ENCODE measurements around the gene GTPBP6.
"Not testable (repeated sequence)": the region's sequence is repeated elsewhere in the genome, so short reads cannot be mapped to it uniquely, and the experiment has no call there.

GTPBP6 gene

DNA sequence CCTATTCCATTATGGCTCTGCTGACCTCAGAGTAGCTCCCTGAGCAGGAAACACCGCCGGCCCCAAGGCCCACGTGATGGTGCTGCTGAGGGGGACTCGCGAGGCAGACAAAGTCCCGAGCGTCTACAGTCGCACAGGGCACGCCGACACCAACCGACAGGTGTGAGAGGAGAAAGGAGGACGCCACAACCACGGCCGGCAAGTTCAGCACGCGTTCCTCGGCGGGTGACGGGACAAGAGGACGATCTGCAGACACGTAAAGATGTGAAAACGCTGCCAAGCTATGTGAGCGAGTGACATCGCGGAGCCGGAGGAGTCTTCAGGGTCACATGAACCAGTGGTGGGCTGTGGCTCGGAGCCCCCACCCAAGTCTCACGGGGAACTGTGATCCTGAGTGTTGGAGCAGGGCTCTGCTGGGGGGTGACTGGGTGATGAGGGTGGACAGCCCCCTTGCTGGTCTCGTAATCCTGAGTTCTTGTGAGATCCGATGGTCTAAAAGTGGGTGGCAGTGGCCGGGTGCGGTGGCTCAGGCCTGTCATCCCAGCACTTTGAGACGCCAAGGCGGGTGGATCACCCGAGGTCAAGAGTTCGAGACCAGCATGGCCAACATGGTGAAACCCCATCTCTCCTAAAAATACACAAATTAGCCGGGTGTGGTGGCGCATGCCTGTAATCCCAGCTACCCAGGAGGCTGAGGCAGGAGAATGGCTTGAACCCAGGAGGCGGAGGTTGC is 34.2 kb upstream of the GTPBP6 start:
- no peaks in the 10 kb centered on the region for H3K9me3 ChIP-seq
- TF ChIP-seq, protein P1, sequence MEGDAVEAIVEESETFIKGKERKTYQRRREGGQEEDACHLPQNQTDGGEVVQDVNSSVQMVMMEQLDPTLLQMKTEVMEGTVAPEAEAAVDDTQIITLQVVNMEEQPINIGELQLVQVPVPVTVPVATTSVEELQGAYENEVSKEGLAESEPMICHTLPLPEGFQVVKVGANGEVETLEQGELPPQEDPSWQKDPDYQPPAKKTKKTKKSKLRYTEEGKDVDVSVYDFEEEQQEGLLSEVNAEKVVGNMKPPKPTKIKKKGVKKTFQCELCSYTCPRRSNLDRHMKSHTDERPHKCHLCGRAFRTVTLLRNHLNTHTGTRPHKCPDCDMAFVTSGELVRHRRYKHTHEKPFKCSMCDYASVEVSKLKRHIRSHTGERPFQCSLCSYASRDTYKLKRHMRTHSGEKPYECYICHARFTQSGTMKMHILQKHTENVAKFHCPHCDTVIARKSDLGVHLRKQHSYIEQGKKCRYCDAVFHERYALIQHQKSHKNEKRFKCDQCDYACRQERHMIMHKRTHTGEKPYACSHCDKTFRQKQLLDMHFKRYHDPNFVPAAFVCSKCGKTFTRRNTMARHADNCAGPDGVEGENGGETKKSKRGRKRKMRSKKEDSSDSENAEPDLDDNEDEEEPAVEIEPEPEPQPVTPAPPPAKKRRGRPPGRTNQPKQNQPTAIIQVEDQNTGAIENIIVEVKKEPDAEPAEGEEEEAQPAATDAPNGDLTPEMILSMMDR (IDR thresholded peaks at IDR 0.05) = no peak
- peaks cover 10% of the 10 kb centered on the region in 2 experiments for H3K4me1 ChIP-seq (ENCODE audit: control insufficient read depth in 1 of 2, insufficient read depth in 1 of 2, low read depth in 1 of 2, low read length in 1 of 2)
- no peaks in the 10 kb centered on the region for H3K27me3 ChIP-seq
- H3K36me3 ChIP-seq = peaks cover 11% of the 10 kb centered on the region
- H3K27ac ChIP-seq = no peak overlapping the region
- H3K4me3 ChIP-seq (ENCODE audit: low read depth in 1 of 2, low read length in 1 of 2) = no peak overlapping the region

DNA sequence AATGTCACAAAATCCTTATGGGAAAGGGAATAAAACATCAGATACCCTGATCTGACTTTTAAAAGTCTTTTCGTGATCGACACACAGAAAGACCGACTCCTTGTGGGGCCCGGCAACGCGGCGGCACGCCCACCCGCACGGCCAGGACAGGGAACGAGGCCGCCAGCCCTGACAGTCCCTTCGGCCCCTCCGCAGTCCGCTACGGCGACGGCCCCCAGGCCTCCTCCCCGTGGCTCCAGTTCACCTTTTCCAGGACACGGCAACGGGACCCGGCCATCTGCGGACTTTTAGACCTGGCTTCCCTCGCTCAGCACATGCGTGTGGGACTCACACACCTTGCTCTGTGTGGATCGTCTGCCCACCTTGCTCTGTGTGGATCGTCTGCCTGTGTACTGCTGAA is 33.6 kb upstream of the GTPBP6 start:
- Histone ChIP-seq H3K9me3 (no peaks in the 10 kb centered on the region), H3K27me3 (no peaks in the 10 kb centered on the region), H3K4me3 (ENCODE audit: low read depth in 1 of 2, low read length in 1 of 2) (no peak overlapping the region), H3K4me1 (ENCODE audit: control insufficient read depth in 1 of 2, insufficient read depth in 1 of 2, low read depth in 1 of 2, low read length in 1 of 2) (peaks cover 4 to 6% of the 10 kb centered on the region in 2 experiments), H3K36me3 (peaks cover 11% of the 10 kb centered on the region), H3K27ac (no peak overlapping the region)
- TF ChIP-seq, protein P1 (IDR thresholded peaks at IDR 0.05) = no peak

DNA sequence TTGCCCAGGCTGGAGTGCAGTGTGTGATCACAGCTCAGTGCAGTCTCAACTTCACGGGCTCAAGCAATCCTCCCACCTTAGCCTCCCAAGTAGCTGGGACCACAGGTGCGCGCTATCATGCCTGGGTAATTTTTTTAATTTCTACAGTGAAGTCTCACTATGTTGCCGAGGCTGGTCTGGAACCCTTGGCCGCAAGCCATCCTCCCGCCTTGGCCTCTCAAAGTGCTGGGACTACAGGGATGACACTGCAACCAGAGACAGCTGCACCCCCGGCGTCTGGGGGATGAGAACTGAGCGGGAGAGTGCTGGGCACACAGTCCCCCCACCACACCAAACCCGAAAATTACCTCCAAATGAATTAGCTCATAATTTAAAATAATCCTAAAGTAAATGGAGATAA is 33.1 kb upstream of the GTPBP6 start:
- H3K27me3 ChIP-seq = no peaks in the 10 kb centered on the region
- no peaks in the 10 kb centered on the region for H3K9me3 ChIP-seq
- no peak overlapping the region for H3K27ac ChIP-seq
- H3K4me3 ChIP-seq (ENCODE audit: low read depth in 1 of 2, low read length in 1 of 2) = no peak overlapping the region
- TF ChIP-seq, protein P1 (IDR thresholded peaks at IDR 0.05) = no peak
- peaks cover 0 to 1% of the 10 kb centered on the region in 2 experiments for H3K4me1 ChIP-seq (ENCODE audit: control insufficient read depth in 1 of 2, insufficient read depth in 1 of 2, low read depth in 1 of 2, low read length in 1 of 2)
- H3K36me3 ChIP-seq = peaks cover 15% of the 10 kb centered on the region

DNA sequence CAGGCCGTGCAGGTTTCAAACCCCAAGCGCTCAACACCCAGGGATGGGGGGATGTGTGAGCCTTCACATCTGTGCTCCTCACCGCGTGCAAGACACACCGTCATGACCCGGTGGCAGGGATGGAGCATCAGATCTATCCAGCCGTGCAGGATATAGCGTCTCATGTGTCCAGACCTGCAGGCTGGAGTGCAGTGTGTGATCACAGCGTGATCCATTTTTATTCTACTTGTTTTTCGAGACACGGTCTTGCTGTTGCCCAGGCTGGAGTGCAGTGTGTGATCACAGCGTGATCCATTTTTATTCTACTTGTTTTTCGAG is 32.7 kb upstream of the GTPBP6 start:
- H3K4me1 ChIP-seq (ENCODE audit: control insufficient read depth in 1 of 2, insufficient read depth in 1 of 2, low read depth in 1 of 2, low read length in 1 of 2); H3K9me3 ChIP-seq; H3K4me3 ChIP-seq (ENCODE audit: low read depth in 1 of 2, low read length in 1 of 2); H3K27me3 ChIP-seq; H3K27ac ChIP-seq: not testable (repeated sequence)
- H3K36me3 ChIP-seq = peaks cover 18% of the 10 kb centered on the region

DNA sequence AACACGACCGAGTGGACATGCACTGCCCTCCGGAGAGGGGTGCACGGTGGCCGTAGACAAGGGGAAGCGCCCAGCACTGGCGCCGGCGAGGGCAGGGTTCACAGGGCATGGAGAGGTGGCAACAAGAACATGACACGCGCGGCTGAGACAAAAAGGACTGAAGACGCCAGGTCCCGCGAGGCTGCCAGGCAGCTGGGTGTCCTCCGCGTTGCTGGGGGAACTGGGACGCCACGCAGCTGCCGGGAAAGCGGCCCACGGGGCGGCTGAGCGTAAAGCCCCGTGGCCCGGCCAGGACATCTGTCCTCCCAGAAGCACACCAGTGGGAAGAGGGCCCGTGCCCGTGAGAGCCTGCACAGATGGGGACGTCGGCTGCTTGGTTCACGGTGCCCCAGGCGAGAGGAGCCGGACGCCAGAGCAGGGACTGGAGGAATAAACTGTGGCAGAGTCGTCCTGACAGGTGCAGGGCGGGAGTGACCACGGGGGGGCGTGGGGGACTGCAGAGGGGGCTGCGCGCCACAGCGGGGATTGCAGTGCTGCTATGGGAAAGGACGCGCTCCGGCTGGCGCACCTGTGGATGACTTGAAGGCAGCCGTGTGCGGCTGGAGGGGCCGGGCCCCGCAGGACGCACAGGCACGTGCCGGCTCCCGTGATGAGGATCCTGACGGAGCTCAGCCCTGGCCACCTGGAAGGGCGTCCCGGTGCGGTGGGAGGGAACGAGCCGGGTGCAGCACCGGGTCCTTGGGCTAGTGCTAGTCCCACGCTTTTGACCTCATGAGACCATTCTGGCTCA is 32.1 kb upstream of the GTPBP6 start:
- H3K27ac ChIP-seq = no peak overlapping the region
- TF ChIP-seq, protein P1 (IDR thresholded peaks at IDR 0.05) = no peak
- peaks cover 18% of the 10 kb centered on the region for H3K36me3 ChIP-seq
- no peak overlapping the region for H3K4me3 ChIP-seq (ENCODE audit: low read depth in 1 of 2, low read length in 1 of 2)
- H3K27me3 ChIP-seq = no peaks in the 10 kb centered on the region
- H3K4me1 ChIP-seq (ENCODE audit: control insufficient read depth in 1 of 2, insufficient read depth in 1 of 2, low read depth in 1 of 2, low read length in 1 of 2) = no peaks in the 10 kb centered on the region
- H3K9me3 ChIP-seq = no peaks in the 10 kb centered on the region

DNA sequence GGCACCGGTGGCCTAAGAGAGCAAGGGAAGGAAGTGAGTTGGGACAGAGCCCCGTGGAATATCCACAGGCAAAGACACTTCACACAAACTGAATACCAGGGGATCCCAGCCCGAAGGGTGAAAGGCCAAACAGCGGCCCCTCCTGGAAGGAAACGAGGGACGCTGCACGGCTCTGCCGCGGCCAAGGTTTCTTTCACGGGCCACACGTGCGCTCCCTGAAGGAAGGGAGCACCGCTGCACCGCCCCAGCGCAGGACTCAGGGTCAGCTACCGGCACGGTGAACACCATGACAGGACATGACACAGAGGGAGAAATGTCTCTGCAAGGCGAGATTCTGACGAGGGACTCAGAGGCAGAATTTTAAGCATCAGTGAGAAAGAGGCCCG is 31.5 kb upstream of the GTPBP6 start:
- Histone ChIP-seq H3K27ac (no peak overlapping the region), H3K36me3 (peaks cover 23% of the 10 kb centered on the region), H3K4me3 (ENCODE audit: low read depth in 1 of 2, low read length in 1 of 2) (no peak overlapping the region), H3K27me3 (no peaks in the 10 kb centered on the region), H3K9me3 (no peaks in the 10 kb centered on the region), H3K4me1 (ENCODE audit: control insufficient read depth in 1 of 2, insufficient read depth in 1 of 2, low read depth in 1 of 2, low read length in 1 of 2) (no peaks in the 10 kb centered on the region)
- TF ChIP-seq, protein P1 (IDR thresholded peaks at IDR 0.05) = no peak

Measured in neutrophil (primary cell).